HEK293T (cell line): ENCODE data around the gene CFAP299.

Source experiments
- HDGF ChIP-seq: fragments of 450-650 bp; IDR thresholded peaks from 2 replicates; pipeline ENCODE4 v1.6.1; 2017; ENCODE audit warnings: antibody characterized with exemption, borderline replicate concordance
- SP1 ChIP-seq: fragments of 450-650 bp; IDR thresholded peaks from 2 replicates; pipeline ENCODE4 v1.6.1; 2017

DNA sequence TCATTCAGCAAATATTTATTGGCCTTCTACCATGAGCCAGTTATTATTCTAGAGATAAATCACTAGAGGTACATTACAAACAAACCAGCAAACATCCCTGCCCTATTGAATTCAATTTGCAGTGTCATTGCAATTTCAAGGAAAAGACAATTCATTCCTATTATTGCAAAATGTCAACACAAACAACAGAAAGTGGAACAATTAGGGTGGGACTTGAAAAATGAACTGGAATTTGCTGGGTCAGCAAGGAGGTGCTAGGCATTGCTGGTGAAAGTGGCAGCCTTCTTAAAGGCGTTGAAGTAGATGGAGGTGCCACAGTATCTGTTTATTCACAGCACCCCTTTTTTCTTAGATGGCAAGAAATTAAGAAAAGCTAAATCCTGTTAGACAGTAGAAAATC, 470.9 kb downstream of the CFAP299 start:
- TF ChIP-seq HDGF (no peak), SP1 (no peak)
